HepG2 (cell line): ENCODE measurements around the gene ABHD12. TPM values are rescaled to one million over a fixed set of nuclear protein-coding genes. Genes with fewer than 3 reads are reported as not detected.

Source experiments
- ATAC-seq: fragments of 200-7000 bp; cut with Tn5 transposase; 3 replicates; pipeline ENCODE4 v1.9.1; 2020; ENCODE audit warnings: mild to moderate bottlenecking, moderate library complexity
- BruUV-seq: library from RNA; stranded (reverse); fragments of 400-500 nt; replicated peaks from 2 replicates; lab custom pipeline; 2021; lab: Mats Ljungman, UMichigan
- CTCF ChIA-PET: fragments of 300-600 bp; formaldehyde crosslinking; extraction: SDS; loops from one replicate; lab custom pipeline; 2021; ENCODE audit warnings: low total read pairs, inconsistent platforms, low intra/inter-chr PET ratio; lab: Yijun Ruan, JAX
- POLR2A ChIA-PET: fragments of 350-600 bp; sonication (Branson Sonifier 250); formaldehyde crosslinking; loops from one replicate; lab custom pipeline; 2020; ENCODE audit warnings: antibody characterized with exemption, inconsistent platforms; lab: Yijun Ruan, JAX
- DNase-seq: peaks from one replicate; pipeline ENCODE4 v3.0.0-alpha.2; 2015; ENCODE audit warnings: low spot score
- FAIRE-seq: peaks from 3 replicates; lab custom pipeline; 2011; peaks lifted over from hg19 to GRCh38; lab: Jason Lieb, UNC
- H2AFZ ChIP-seq: one replicate; pipeline ENCODE4 v1.6.1; 2011; ENCODE audit warnings: low read length, inconsistent platforms
- H3K27ac ChIP-seq: fragments of 300-600 bp; 3 replicates; pipeline ENCODE4 v1.8.0; 2011; ENCODE audit warnings: mixed run types, mild to moderate bottlenecking, mixed read lengths, low read length, inconsistent platforms; ENCODE audit not compliant: insufficient read depth; ENCODE audit errors: extremely low read length
- H3K27me3 ChIP-seq, 2 experiments: fragments of 200-600 bp in 1 of 2; 2 replicates in 1 of 2; 3 replicates in 1 of 2; pipeline versions ENCODE4 v1.6.0 to v1.8.0; 2011; ENCODE audit warnings: low read length in 2 of 2, mild to moderate bottlenecking in 2 of 2, moderate library complexity in 2 of 2, inconsistent platforms in 1 of 2; ENCODE audit not compliant: insufficient read depth in 2 of 2, control insufficient read depth in 1 of 2
- H3K36me3 ChIP-seq, 2 experiments: fragments of 200-600 bp in 1 of 2; replicated peaks in 1 of 2; 2 replicates in 1 of 2; 3 replicates in 1 of 2; pipeline versions ENCODE4 v1.5.1 to v1.8.0; 2011; ENCODE audit warnings: low read length in 2 of 2, inconsistent platforms in 1 of 2; ENCODE audit not compliant: insufficient read depth in 2 of 2, control insufficient read depth in 1 of 2
- H3K4me1 ChIP-seq: 2 replicates; pipeline ENCODE4 v1.5.1; 2012; ENCODE audit warnings: low read length, inconsistent platforms; ENCODE audit not compliant: insufficient read depth
- H3K4me2 ChIP-seq: 2 replicates; pipeline ENCODE4 v1.6.0; 2011; ENCODE audit warnings: low read depth, low read length, inconsistent platforms
- H3K4me3 ChIP-seq, 3 experiments: fragments of 200-600 bp in 1 of 3; sonication (generic), shearing (Covaris generic) in 1 of 3; replicated peaks in 1 of 3; 2 replicates each; pipeline ENCODE4 v1.5.1; 2011 to 2016; ENCODE audit warnings: low read length in 3 of 3, inconsistent platforms in 2 of 3, low read depth in 2 of 3, mild to moderate bottlenecking in 2 of 3, control low read depth in 1 of 3, mixed read lengths in 1 of 3; ENCODE audit not compliant: insufficient read depth in 1 of 3
- H3K79me2 ChIP-seq: one replicate; pipeline ENCODE4 v1.6.1; 2011; ENCODE audit warnings: low read length, inconsistent platforms; ENCODE audit not compliant: insufficient read depth
- H3K9ac ChIP-seq: 2 replicates; pipeline ENCODE4 v1.6.0; 2011; ENCODE audit warnings: mild to moderate bottlenecking, low read depth, low read length, inconsistent platforms; ENCODE audit not compliant: insufficient read depth
- H3K9me3 ChIP-seq: 2 replicates; pipeline ENCODE4 v1.5.1; 2012; ENCODE audit warnings: mild to moderate bottlenecking, low read length
- H4K20me1 ChIP-seq: 2 replicates; pipeline ENCODE4 v1.6.0; 2011; ENCODE audit warnings: inconsistent platforms, mild to moderate bottlenecking, low read length, moderate library complexity; ENCODE audit not compliant: insufficient read depth
- AGO1 ChIP-seq: fragments of 200-400 bp; formaldehyde crosslinking; IDR thresholded peaks from 2 replicates; pipeline ENCODE4 v1.6.1; 2017; ENCODE audit warnings: mild to moderate bottlenecking, low read depth, low read length, moderate library complexity; ENCODE audit not compliant: poor library complexity, severe bottlenecking
- CENPX ChIP-seq: sonication (generic); formaldehyde crosslinking; IDR thresholded peaks from 2 replicates; pipeline ENCODE4 v1.9.0; 2021; ENCODE audit warnings: mild to moderate bottlenecking, missing genetic modification reagents, moderate library complexity
- PAWR ChIP-seq: sonication (generic); formaldehyde crosslinking; IDR thresholded peaks from 2 replicates; pipeline ENCODE4 v1.4.0; 2020; ENCODE audit warnings: missing genetic modification reagents, mild to moderate bottlenecking, borderline replicate concordance
- PRMT3 ChIP-seq: sonication (generic); formaldehyde crosslinking; IDR thresholded peaks from 2 replicates; pipeline ENCODE4 v1.8.1; 2022; ENCODE audit warnings: low read depth, mild to moderate bottlenecking, moderate library complexity, missing genetic modification reagents, borderline replicate concordance
- RORA ChIP-seq: sonication (generic); formaldehyde crosslinking; IDR thresholded peaks from 2 replicates; pipeline ENCODE4 v1.5.0; 2020; ENCODE audit warnings: mild to moderate bottlenecking, missing genetic modification reagents, moderate library complexity
- SP1 ChIP-seq, 2 experiments: fragments of 450-650 bp in 1 of 2; sonication (generic) in 1 of 2; formaldehyde crosslinking in 1 of 2; IDR thresholded peaks; 2 replicates each; pipeline versions ENCODE4 v1.4.0 to v1.6.1; 2016 to 2020; ENCODE audit warnings: missing genetic modification reagents in 1 of 2
- TAF15 ChIP-seq: fragments of 200-400 bp; formaldehyde crosslinking; IDR thresholded peaks from one replicate; pipeline ENCODE4 v1.6.1; 2018; ENCODE audit warnings: mild to moderate bottlenecking, low read depth, low read length; ENCODE audit not compliant: poor library complexity, severe bottlenecking
- U2AF1 ChIP-seq: fragments of 200-400 bp; formaldehyde crosslinking; optimal IDR thresholded peaks from 2 replicates; pipeline ENCODE3; 2017; ENCODE audit warnings: mild to moderate bottlenecking, low read depth, low read length
- ZFP90 ChIP-seq: sonication (generic); formaldehyde crosslinking; IDR thresholded peaks from 2 replicates; pipeline ENCODE4 v1.8.0; 2022; ENCODE audit warnings: missing genetic modification reagents, mild to moderate bottlenecking, inconsistent platforms, borderline replicate concordance
- ZMYM2 ChIP-seq: sonication (generic); formaldehyde crosslinking; IDR thresholded peaks from 2 replicates; pipeline ENCODE4 v1.8.0; 2022; ENCODE audit warnings: mild to moderate bottlenecking, missing genetic modification reagents
- ZNF549 ChIP-seq: sonication (generic); formaldehyde crosslinking; IDR thresholded peaks from 2 replicates; pipeline ENCODE4 v1.5.0; 2020; ENCODE audit warnings: missing genetic modification reagents
- ZNF773 ChIP-seq: sonication (generic); formaldehyde crosslinking; IDR thresholded peaks from 2 replicates; pipeline ENCODE4 v1.4.0; 2020; ENCODE audit warnings: missing genetic modification reagents, borderline replicate concordance
- ZNF841 ChIP-seq: sonication (generic); formaldehyde crosslinking; IDR thresholded peaks from 2 replicates; pipeline ENCODE4 v1.8.1; 2023; ENCODE audit warnings: missing genetic modification reagents, borderline replicate concordance
- WGBS: methylation state at CpG from one replicate; pipeline ENCODE4 v1.1.6; 2017; ENCODE audit warnings: low lambda C conversion rate; 5-methylcytosine and 5-hydroxymethylcytosine counted together
- in situ Hi-C: cut with HindIII; loops from 2 replicates; pipeline ENCODE4 v1.10.0; 2017; ENCODE audit warnings: low pct_unique_long_range_greater_than_20kb; ENCODE audit not compliant: extremely low pct_ligation_motif_present
- intact Hi-C: fragments of 100-400 bp; cut with micrococcal nuclease; formaldehyde crosslinking; loops from one replicate; pipeline ENCODE4 v1.10.0; 2022; ENCODE audit not compliant: unreplicated experiment
- polyA plus RNA-seq, 8 experiments: library from polyadenylated mRNA; depleted of rRNA in 3 of 8; stranded (reverse) in 7 of 8; unstranded in 1 of 8; fragments of >200 nt; fragmentation: Illumina TruSeq in 4 of 8; extraction: Trizol in 4 of 8; gene quantifications; 2 replicates each; pipeline versions ENCODE4 v1.2.1 to v1.2.3, GENCODE V29; 2011 to 2016; ENCODE audit warnings: low read depth in 4 of 8, missing spikeins in 1 of 8, mixed read lengths in 1 of 8; ENCODE audit not compliant: insufficient read depth in 1 of 8
- total RNA-seq, 5 experiments: library from RNA; depleted of rRNA; stranded (reverse); fragments of >200 nt; fragmentation: Illumina TruSeq; extraction: Trizol; gene quantifications; 2 replicates each; pipeline ENCODE4 v1.2.3, GENCODE V29; 2016; ENCODE audit warnings: low read depth in 1 of 5
- TF ChIP-seq, protein P1 (sequence below): sonication (generic); formaldehyde crosslinking; IDR thresholded peaks from 2 replicates; pipeline ENCODE4 v1.4.0; 2020; ENCODE audit warnings: mild to moderate bottlenecking, missing genetic modification reagents
- TF ChIP-seq, protein P2 (sequence below): sonication (generic); formaldehyde crosslinking; IDR thresholded peaks from 2 replicates; pipeline ENCODE4 v1.4.0; 2020; ENCODE audit warnings: missing genetic modification reagents, borderline replicate concordance

ABHD12 gene
- total and polyA plus RNA-seq, 2 of the 13 experiments (the other 11 are each of a cell fraction or from before 2014, with no cell fraction given) = 23.5 to 72.1 TPM

DNA sequence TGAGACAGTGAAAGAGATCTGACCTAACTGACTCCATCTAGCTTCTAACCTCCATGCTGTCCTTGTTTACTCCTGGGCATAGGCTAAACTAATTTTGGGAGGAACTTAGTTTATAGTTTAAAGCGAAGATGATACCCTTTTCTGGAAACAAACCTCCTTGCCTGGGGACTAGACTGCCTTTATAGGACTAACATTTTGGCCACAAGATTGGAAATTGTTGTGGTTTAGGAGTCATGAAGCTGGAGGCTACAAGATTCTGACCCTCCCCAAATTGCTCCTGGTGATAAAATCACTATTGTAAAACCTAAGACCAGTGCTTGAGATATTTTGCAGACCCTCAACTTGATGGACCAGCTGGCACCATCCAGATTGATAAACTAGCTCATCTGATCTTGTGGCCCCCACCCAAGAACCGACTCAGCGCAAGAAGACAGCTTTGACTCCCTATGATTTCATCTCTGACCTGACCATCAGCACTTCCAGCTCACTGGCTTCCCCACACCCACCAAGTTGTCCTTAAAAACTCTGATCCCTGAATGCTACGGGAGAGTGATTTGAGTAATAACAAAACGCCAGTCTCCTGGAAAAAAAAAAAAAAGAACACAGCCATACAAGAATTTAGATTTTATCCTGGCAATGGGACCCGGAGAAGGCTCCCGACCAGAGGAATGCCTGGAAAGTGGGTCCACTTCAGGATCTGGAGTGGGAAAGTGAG is 63.0 kb downstream of the ABHD12 start:
- H3K4me2 ChIP-seq = no peak overlapping the region
- H2AFZ ChIP-seq = no peak overlapping the region
- no peaks in the 10 kb centered on the region for H4K20me1 ChIP-seq
- peaks cover 4% of the 10 kb centered on the region for H3K79me2 ChIP-seq
- WGBS = 93% methylated on average over 7 of the region's 7 CpGs
- CTCF ChIA-PET = no interaction called here
- no peak for ATAC-seq
- no peak overlapping the region for H3K4me3 ChIP-seq
- no peaks in the 10 kb centered on the region for H3K9me3 ChIP-seq
- no peak overlapping the region for H3K9ac ChIP-seq
- no TSS peak for BruUV-seq
- no peak for DNase-seq
- no peak for FAIRE-seq
- in situ Hi-C loops (no loop called here), intact Hi-C loops (no loop called here)
- no peaks in the 10 kb centered on the region for H3K27me3 ChIP-seq
- peaks cover 1 to 14% of the 10 kb centered on the region in 2 experiments; a peak in 3 of 5 replicates for H3K36me3 ChIP-seq
- TF ChIP-seq SP1 (IDR thresholded peaks at IDR 0.05) (no peak), SP1 (CRISPR knock-in tag; IDR thresholded peaks at IDR 0.05) (no peak), ZFP90 (CRISPR knock-in tag) (no peak), AGO1 (no peak), ZNF773 (CRISPR knock-in tag) (no peak), ZNF549 (CRISPR knock-in tag) (no peak), ZMYM2 (CRISPR knock-in tag) (no peak), TAF15 (no peak), RORA (no peak), ZNF841 (CRISPR knock-in tag) (no peak), U2AF1 (no peak), PRMT3 (CRISPR knock-in tag) (no peak), CENPX (CRISPR knock-in tag) (no peak), PAWR (CRISPR knock-in tag) (no peak)
- TF ChIP-seq, protein P1, sequence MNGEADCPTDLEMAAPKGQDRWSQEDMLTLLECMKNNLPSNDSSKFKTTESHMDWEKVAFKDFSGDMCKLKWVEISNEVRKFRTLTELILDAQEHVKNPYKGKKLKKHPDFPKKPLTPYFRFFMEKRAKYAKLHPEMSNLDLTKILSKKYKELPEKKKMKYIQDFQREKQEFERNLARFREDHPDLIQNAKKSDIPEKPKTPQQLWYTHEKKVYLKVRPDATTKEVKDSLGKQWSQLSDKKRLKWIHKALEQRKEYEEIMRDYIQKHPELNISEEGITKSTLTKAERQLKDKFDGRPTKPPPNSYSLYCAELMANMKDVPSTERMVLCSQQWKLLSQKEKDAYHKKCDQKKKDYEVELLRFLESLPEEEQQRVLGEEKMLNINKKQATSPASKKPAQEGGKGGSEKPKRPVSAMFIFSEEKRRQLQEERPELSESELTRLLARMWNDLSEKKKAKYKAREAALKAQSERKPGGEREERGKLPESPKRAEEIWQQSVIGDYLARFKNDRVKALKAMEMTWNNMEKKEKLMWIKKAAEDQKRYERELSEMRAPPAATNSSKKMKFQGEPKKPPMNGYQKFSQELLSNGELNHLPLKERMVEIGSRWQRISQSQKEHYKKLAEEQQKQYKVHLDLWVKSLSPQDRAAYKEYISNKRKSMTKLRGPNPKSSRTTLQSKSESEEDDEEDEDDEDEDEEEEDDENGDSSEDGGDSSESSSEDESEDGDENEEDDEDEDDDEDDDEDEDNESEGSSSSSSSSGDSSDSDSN (CRISPR knock-in tag) = no peak
- TF ChIP-seq, protein P2, sequence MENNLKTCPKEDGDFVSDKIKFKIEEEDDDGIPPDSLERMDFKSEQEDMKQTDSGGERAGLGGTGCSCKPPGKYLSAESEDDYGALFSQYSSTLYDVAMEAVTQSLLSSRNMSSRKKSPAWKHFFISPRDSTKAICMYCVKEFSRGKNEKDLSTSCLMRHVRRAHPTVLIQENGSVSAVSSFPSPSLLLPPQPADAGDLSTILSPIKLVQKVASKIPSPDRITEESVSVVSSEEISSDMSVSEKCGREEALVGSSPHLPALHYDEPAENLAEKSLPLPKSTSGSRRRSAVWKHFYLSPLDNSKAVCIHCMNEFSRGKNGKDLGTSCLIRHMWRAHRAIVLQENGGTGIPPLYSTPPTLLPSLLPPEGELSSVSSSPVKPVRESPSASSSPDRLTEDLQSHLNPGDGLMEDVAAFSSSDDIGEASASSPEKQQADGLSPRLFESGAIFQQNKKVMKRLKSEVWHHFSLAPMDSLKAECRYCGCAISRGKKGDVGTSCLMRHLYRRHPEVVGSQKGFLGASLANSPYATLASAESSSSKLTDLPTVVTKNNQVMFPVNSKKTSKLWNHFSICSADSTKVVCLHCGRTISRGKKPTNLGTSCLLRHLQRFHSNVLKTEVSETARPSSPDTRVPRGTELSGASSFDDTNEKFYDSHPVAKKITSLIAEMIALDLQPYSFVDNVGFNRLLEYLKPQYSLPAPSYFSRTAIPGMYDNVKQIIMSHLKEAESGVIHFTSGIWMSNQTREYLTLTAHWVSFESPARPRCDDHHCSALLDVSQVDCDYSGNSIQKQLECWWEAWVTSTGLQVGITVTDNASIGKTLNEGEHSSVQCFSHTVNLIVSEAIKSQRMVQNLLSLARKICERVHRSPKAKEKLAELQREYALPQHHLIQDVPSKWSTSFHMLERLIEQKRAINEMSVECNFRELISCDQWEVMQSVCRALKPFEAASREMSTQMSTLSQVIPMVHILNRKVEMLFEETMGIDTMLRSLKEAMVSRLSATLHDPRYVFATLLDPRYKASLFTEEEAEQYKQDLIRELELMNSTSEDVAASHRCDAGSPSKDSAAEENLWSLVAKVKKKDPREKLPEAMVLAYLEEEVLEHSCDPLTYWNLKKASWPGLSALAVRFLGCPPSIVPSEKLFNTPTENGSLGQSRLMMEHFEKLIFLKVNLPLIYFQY (CRISPR knock-in tag) = no peak
- POLR2A ChIA-PET = interaction anchor here (1.3 kb wide), 1 partner anchor 18 kb away, joined by 4 read pairs; no protein-coding TSS in a partner anchor
- peaks cover 14% of the 10 kb centered on the region for H3K4me1 ChIP-seq
- no peak overlapping the region for H3K27ac ChIP-seq
